ENCODE results near the gene PTAFR.
"Not testable (repeated sequence)": the region's sequence is repeated elsewhere in the genome, so short reads cannot be mapped to it uniquely, and the experiment has no call there.

Gene PTAFR

DNA sequence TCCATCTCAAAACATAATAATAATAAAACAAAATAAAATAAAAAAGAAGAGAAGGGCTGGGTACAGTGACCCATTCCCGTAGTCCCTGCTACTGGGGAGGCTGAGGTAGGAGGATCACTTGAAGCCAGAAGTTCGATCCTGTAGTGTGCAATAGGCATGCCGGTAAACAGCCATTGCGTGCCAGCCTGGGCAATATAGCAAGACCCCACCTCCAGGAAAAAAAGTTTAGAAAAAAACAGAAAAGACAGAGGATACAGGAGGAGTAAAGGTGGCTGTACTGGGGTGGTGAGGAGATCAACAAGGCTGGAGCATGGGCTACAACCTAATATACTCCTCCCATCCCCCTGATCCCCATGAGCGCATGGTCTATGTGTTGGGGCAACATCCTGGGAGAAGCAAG is 30.8 kb downstream of the PTAFR start:
- Histone ChIP-seq H3K4me1 (ENCODE audit: low read depth, poor library complexity, severe bottlenecking) (no peaks in the 10 kb centered on the region), H3K4me3 (IDR thresholded peaks at IDR 0.05; ENCODE audit: insufficient read depth, low read depth, low read length) (no peak overlapping the region), H2AFZ (ENCODE audit: low read depth) (no peak overlapping the region), H3K4me2 (no peak overlapping the region), H4K20me1 (ENCODE audit: insufficient read depth) (no peaks in the 10 kb centered on the region), H3K9ac (no peak overlapping the region), H3K36me3 (ENCODE audit: insufficient read depth) (no peaks in the 10 kb centered on the region), H3K27me3 (ENCODE audit: insufficient read depth, low read depth) (no peaks in the 10 kb centered on the region), H3K27ac (no peak overlapping the region), H3K79me2 (ENCODE audit: insufficient read depth, low read depth) (no peaks in the 10 kb centered on the region)
- TF ChIP-seq, protein P1, sequence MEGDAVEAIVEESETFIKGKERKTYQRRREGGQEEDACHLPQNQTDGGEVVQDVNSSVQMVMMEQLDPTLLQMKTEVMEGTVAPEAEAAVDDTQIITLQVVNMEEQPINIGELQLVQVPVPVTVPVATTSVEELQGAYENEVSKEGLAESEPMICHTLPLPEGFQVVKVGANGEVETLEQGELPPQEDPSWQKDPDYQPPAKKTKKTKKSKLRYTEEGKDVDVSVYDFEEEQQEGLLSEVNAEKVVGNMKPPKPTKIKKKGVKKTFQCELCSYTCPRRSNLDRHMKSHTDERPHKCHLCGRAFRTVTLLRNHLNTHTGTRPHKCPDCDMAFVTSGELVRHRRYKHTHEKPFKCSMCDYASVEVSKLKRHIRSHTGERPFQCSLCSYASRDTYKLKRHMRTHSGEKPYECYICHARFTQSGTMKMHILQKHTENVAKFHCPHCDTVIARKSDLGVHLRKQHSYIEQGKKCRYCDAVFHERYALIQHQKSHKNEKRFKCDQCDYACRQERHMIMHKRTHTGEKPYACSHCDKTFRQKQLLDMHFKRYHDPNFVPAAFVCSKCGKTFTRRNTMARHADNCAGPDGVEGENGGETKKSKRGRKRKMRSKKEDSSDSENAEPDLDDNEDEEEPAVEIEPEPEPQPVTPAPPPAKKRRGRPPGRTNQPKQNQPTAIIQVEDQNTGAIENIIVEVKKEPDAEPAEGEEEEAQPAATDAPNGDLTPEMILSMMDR (conservative IDR thresholded peaks at IDR 0.05; ENCODE audit: low read depth, low read length), result no peak

DNA sequence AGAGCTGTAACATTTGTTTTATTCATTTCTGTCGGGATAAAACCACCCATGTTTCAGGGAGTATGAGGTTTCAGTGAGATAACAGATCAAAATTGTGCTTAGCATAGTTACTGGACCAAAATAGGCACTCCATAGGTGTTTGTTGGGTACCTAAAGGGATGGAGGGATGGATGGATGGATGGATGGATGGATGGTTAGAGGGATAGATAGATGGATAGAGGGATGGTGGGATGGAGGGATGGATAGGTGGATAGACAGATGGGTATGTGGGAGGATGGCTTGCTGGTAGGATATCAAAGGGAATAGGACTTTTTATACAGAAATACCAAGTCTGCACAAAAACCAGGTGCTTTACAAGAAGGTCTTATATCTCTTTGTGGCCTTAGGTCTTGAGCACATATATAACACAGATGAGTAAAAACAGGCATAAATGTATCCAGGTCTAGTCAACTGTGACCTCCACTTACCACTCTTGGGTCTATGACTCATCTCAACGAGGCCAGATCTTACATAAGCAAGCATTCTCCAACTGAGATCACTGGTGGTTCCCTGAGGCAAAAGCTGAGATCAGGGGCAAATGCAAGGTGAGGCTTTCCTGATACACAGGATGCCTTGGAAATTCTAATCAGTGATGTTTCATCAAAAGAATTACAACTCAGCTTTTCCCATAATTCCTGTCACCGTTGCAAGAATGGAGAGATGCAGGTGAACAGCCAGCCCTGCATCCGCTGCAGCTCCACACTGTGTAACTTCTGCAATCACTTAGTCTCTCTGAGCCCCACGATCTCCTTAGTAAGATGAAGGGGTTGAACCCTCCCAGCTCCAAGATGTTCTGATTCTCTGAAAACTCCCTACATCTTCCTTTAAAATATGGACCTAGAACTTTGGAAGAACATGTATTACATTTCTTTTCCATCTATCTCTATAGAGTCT is 32.0 kb downstream of the PTAFR start:
- Histone ChIP-seq H3K79me2 (ENCODE audit: insufficient read depth, low read depth) (no peaks in the 10 kb centered on the region), H3K9ac (no peak overlapping the region), H3K4me1 (ENCODE audit: low read depth, poor library complexity, severe bottlenecking) (no peaks in the 10 kb centered on the region), H3K27me3 (ENCODE audit: insufficient read depth, low read depth) (no peaks in the 10 kb centered on the region), H3K4me2 (no peak overlapping the region), H3K4me3 (IDR thresholded peaks at IDR 0.05; ENCODE audit: insufficient read depth, low read depth, low read length) (no peak overlapping the region), H2AFZ (ENCODE audit: low read depth) (no peak overlapping the region), H3K36me3 (ENCODE audit: insufficient read depth) (no peaks in the 10 kb centered on the region), H3K27ac (no peak overlapping the region), H4K20me1 (ENCODE audit: insufficient read depth) (no peaks in the 10 kb centered on the region)
- TF ChIP-seq, protein P1 (conservative IDR thresholded peaks at IDR 0.05; ENCODE audit: low read depth, low read length), result no peak

DNA sequence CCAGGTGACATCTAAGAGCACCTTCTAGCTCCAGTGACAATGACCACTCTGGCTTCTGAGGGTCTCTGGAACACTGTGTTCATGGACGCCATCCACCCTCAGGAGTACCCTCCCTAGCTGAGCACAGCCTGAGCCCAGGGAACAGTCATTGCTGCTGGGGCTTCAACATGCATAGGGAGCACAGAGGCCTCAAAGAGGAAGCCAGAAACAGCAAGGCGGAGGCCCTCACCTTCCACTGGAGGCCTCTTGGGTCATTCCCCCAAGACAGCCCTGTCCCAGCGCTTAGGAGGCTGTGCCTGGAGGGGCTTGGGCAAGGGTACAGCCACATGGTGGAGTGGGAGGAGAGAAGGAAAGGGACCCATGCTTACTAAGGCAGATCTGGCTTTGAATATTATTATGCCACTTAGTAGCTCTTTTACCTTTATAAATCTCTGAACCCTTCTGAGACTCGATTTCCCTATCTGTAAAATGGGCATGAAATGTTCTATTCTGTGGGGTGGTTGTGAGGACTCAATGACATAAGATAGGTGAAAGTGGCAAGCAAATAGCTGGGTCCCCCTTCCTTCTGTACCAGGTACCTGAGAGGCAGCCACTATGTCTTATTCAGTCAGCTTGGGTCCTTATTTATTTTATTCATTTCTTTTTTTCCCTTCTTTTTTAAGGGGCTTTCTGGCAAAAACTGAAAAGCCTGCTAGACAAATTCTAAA is 32.8 kb downstream of the PTAFR start:
- Histone ChIP-seq H3K9ac (no peak overlapping the region), H3K4me1 (ENCODE audit: low read depth, poor library complexity, severe bottlenecking) (no peaks in the 10 kb centered on the region), H4K20me1 (ENCODE audit: insufficient read depth) (no peaks in the 10 kb centered on the region), H3K36me3 (ENCODE audit: insufficient read depth) (no peaks in the 10 kb centered on the region), H2AFZ (ENCODE audit: low read depth) (no peak overlapping the region), H3K27me3 (ENCODE audit: insufficient read depth, low read depth) (no peaks in the 10 kb centered on the region), H3K4me3 (IDR thresholded peaks at IDR 0.05; ENCODE audit: insufficient read depth, low read depth, low read length) (no peak overlapping the region), H3K79me2 (ENCODE audit: insufficient read depth, low read depth) (no peaks in the 10 kb centered on the region), H3K27ac (no peak overlapping the region), H3K4me2 (no peak overlapping the region)
- TF ChIP-seq, protein P1 (conservative IDR thresholded peaks at IDR 0.05; ENCODE audit: low read depth, low read length), result no peak

DNA sequence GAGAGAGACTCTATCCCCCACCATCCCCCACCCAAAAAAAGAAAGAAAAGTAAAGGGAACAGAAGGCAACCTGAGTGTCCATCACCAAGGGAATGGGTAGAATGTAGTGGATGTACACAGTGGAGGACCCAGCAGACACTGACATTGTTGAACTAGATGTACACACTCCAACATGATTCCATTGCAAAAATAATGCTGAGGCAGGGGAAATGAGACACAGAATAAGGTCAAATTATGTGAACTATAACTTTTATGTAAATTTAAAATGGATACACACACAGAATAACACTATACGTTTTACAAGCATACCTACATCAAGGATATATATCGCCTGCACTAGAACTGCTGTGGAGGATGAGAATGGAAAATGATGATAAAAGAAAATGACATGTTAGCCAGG is 34.8 kb downstream of the PTAFR start:
- H3K36me3 ChIP-seq (ENCODE audit: insufficient read depth), result no peaks in the 10 kb centered on the region
- H4K20me1 ChIP-seq (ENCODE audit: insufficient read depth), result no peaks in the 10 kb centered on the region
- no peak overlapping the region for H3K4me2 ChIP-seq
- no peak overlapping the region for H3K27ac ChIP-seq
- H3K27me3 ChIP-seq (ENCODE audit: insufficient read depth, low read depth), result no peaks in the 10 kb centered on the region
- H2AFZ ChIP-seq (ENCODE audit: low read depth), result no peak overlapping the region
- no peak overlapping the region for H3K9ac ChIP-seq
- no peak overlapping the region for H3K4me3 ChIP-seq (IDR thresholded peaks at IDR 0.05; ENCODE audit: insufficient read depth, low read depth, low read length)
- no peaks in the 10 kb centered on the region for H3K4me1 ChIP-seq (ENCODE audit: low read depth, poor library complexity, severe bottlenecking)
- H3K79me2 ChIP-seq (ENCODE audit: insufficient read depth, low read depth), result no peaks in the 10 kb centered on the region
- TF ChIP-seq, protein P1 (conservative IDR thresholded peaks at IDR 0.05; ENCODE audit: low read depth, low read length), result no peak

DNA sequence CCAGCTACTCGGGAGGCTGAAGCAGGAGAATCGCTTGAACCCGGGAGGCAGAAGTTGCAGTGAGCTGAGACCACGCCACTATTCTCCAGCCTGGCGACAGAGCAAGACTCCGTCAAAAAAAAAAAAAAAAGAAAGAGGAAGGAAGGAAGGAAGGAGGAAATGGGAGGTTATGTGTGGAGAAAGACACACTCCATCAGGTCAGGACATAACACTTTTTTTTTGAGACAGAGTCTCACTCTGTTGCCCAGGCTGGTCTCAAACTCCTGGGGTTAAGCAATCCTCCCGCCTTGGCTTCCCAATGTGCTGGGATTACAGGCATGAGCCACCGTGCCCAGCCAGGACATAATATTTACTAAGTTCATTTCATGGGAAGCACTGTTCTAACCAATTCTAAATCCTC is 36.6 kb downstream of the PTAFR start:
- H3K79me2 ChIP-seq (ENCODE audit: insufficient read depth, low read depth); H2AFZ ChIP-seq (ENCODE audit: low read depth); H3K4me1 ChIP-seq (ENCODE audit: low read depth, poor library complexity, severe bottlenecking); H3K4me3 ChIP-seq (IDR thresholded peaks at IDR 0.05; ENCODE audit: insufficient read depth, low read depth, low read length); H3K9ac ChIP-seq; H3K27me3 ChIP-seq (ENCODE audit: insufficient read depth, low read depth); H3K27ac ChIP-seq; H3K36me3 ChIP-seq (ENCODE audit: insufficient read depth); H4K20me1 ChIP-seq (ENCODE audit: insufficient read depth); H3K4me2 ChIP-seq: not testable (repeated sequence)
